Mucosa of descending colon (tissue), 3 donors: ENCODE data around the gene RHBDL1. TPM values are rescaled to one million over a fixed set of nuclear protein-coding genes. Genes with fewer than 3 reads are reported as not detected.

Experiments
- ATAC-seq: fragments of 200-7000 bp; cut with Tn5 transposase; one replicate; pipeline ENCODE4 v1.9.1; 2020; ENCODE audit warnings: mild to moderate bottlenecking, moderate library complexity
- DNase-seq, 3 donors: peaks; one replicate each; pipeline ENCODE4 v3.0.0-alpha.2; 2020
- H3K36me3 ChIP-seq: fragments of 200-600 bp; one replicate; pipeline ENCODE4 v1.8.0; 2021; ENCODE audit warnings: low read depth, mild to moderate bottlenecking
- H3K4me1 ChIP-seq: fragments of 200-600 bp; one replicate; pipeline ENCODE4 v1.8.0; 2021; ENCODE audit warnings: low read depth, mild to moderate bottlenecking
- H3K4me3 ChIP-seq: fragments of 200-600 bp; one replicate; pipeline ENCODE4 v1.8.0; 2021; ENCODE audit warnings: mild to moderate bottlenecking
- H3K9me3 ChIP-seq: fragments of 200-600 bp; one replicate; pipeline ENCODE4 v1.8.0; 2021; ENCODE audit warnings: mild to moderate bottlenecking
- CTCF ChIP-seq: fragments of 200-600 bp; IDR thresholded peaks from one replicate; pipeline ENCODE4 v1.8.0; 2022; ENCODE audit warnings: antibody characterized with exemption, mild to moderate bottlenecking
- intact Hi-C, 2 donors: fragments of 100-400 bp; cut with DNase I in 1 of 2; cut with micrococcal nuclease in 1 of 2; formaldehyde crosslinking; loops; one replicate each; pipeline versions ENCODE4 v1.11.0 to v1.11.1; 2022; cut with DNase I, micrococcal nuclease
- total RNA-seq, 3 donors: library from RNA; stranded (reverse); fragmentation: NEBNext Ultra II Directional in 2 of 3; extraction: Animal tissue kit (Norgen Biotek cat#: 25700) in 2 of 3; gene quantifications; one replicate each; pipeline versions ENCODE4 v1.2.1 to v1.2.4, GENCODE V29; 2021 to 2023
- donor health status: DM: no; HTN: no; CAD: no; lungs with moderate emphysema.
- donor health status: DM: no; HTN: no; CAD: no.
- donor health status: DM: no; HTN: yes; CAD: no.

The RHBDL1 gene
- total RNA-seq, 3 donors from 2014 or later = 2.8 to 3.4 (median 3.0) TPM

GRCh38 chr16:662095-662494 lies 13.4 kb upstream of the RHBDL1 start:
- Histone ChIP-seq H3K4me3 (no peak overlapping the region), H3K36me3 (no peaks in the 10 kb centered on the region), H3K4me1 (peaks cover 12% of the 10 kb centered on the region), H3K9me3 (no peaks in the 10 kb centered on the region)
- peak in 1 of 3 donors; percentile 35 for DNase-seq
- no peak for TF ChIP-seq CTCF
- ATAC-seq = no peak
- intact Hi-C loops = loop anchor here (10.0 kb wide), 1 partner anchor 87 kb away; no protein-coding TSS in a partner anchor

GRCh38 chr16:662597-662996 lies 12.9 kb upstream of the RHBDL1 start:
- ATAC-seq (no peak), DNase-seq (no peak)
- Histone ChIP-seq H3K36me3 (no peaks in the 10 kb centered on the region), H3K9me3 (no peaks in the 10 kb centered on the region), H3K4me3 (no peak overlapping the region), H3K4me1 (peaks cover 12% of the 10 kb centered on the region)
- intact Hi-C loops = loop anchor here (10.0 kb wide), 1 partner anchor 88 kb away; no protein-coding TSS in a partner anchor
- TF ChIP-seq CTCF = no peak

- TF ChIP-seq CTCF = no peak
- Histone ChIP-seq H3K36me3 (peaks cover 7% of the 10 kb centered on the region), H3K9me3 (no peaks in the 10 kb centered on the region), H3K4me1 (peaks cover 8% of the 10 kb centered on the region), H3K4me3 (no peak overlapping the region)
- peak in 1 of 3 donors; percentile 33 for DNase-seq
- intact Hi-C loops = loop anchor here (10.0 kb wide), 1 partner anchor 92 kb away; no protein-coding TSS in a partner anchor
- ATAC-seq = no peak
These were observed 8.9 kb upstream of the RHBDL1 start for GRCh38 chr16:666572-666971.

- no peak for ATAC-seq
- Histone ChIP-seq H3K9me3 (no peaks in the 10 kb centered on the region), H3K4me1 (peaks cover 8% of the 10 kb centered on the region), H3K4me3 (no peak overlapping the region), H3K36me3 (peaks cover 9% of the 10 kb centered on the region)
- intact Hi-C loops = loop anchor here (10.0 kb wide), 1 partner anchor 92 kb away; no protein-coding TSS in a partner anchor
- peak in 1 of 3 donors; percentile 56 for DNase-seq
- TF ChIP-seq CTCF = no peak
These were observed 8.2 kb upstream of the RHBDL1 start for GRCh38 chr16:667113-667779.

GRCh38 chr16:667780-668518 lies 7.5 kb upstream of the RHBDL1 start, which contains the start of gene RHOT2:
Gene RHOT2, plus strand, starts transcription at chr16:668132. Its CDS starts 68 bp downstream, at chr16:668200.
- intact Hi-C loops = loop anchor here (10.0 kb wide), 1 partner anchor 93 kb away; no protein-coding TSS in a partner anchor
- peak; percentile 96 for TF ChIP-seq CTCF
- peak; percentile 94 to 97 (median 96) for DNase-seq
- ATAC-seq = peak; percentile 97
- Histone ChIP-seq H3K36me3 (peaks cover 12% of the 10 kb centered on the region), H3K4me3 (peak within 1 kb of the TSS; percentile 95), H3K9me3 (no peaks in the 10 kb centered on the region), H3K4me1 (peaks cover 8% of the 10 kb centered on the region)
